ENCODE measurements around the gene CBR1. TPM values are rescaled to one million over a fixed set of nuclear protein-coding genes. Genes with fewer than 3 reads are reported as not detected.

CBR1 gene
- 71.2 TPM for total RNA-seq
- long read RNA-seq, transcript CBR1-201 (3 exons, 1,293 nt) = major isoform, 145 of 148 reads
- long read RNA-seq, partial matches to known transcripts = 0 of 148 reads
- long read RNA-seq, other reads (novel, unspliced or antisense) = 3 of 148 reads

DNA sequence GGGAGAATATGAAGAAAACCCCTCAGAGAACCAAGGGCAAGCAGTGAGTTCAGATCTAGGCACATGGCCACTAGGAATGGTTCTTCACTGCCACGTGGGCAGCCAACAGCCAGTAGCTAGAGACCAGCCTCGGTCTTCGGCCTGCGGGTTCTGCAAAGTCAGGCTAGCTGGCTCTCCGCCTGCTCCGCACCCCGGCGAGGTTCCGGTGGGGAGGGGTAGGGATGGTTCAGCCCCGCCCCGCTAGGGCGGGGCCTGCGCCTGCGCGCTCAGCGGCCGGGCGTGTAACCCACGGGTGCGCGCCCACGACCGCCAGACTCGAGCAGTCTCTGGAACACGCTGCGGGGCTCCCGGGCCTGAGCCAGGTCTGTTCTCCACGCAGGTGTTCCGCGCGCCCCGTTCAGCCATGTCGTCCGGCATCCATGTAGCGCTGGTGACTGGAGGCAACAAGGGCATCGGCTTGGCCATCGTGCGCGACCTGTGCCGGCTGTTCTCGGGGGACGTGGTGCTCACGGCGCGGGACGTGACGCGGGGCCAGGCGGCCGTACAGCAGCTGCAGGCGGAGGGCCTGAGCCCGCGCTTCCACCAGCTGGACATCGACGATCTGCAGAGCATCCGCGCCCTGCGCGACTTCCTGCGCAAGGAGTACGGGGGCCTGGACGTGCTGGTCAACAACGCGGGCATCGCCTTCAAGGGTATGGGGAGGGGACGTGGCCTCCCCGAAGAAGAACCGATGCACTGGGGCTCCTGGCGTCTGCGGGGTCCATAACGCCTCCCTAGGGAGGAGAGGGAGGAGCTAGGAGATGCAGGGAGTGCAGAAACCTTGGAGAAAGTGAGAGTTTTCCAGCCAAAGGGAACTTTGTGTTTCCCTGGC lies at the start of gene CBR1:
Gene CBR1 (plus strand): TSS at position 312 of the 871 bp plus-strand sequence. CDS start 92 bp downstream, at position 404.
- Histone ChIP-seq H3K36me3 (peaks cover 7% of the 10 kb centered on the region), H3K27ac (peak within 1 kb of the TSS; percentile 83), H3K9me3 (no peaks in the 10 kb centered on the region), H3K4me1 (peaks cover 26% of the 10 kb centered on the region), H3K4me3 (peak within 1 kb of the TSS; percentile 85), H3K27me3 (no peaks in the 10 kb centered on the region)
- DNase-seq (peak; percentile 98), ATAC-seq (peak; percentile 99)
- TF ChIP-seq, protein P1, sequence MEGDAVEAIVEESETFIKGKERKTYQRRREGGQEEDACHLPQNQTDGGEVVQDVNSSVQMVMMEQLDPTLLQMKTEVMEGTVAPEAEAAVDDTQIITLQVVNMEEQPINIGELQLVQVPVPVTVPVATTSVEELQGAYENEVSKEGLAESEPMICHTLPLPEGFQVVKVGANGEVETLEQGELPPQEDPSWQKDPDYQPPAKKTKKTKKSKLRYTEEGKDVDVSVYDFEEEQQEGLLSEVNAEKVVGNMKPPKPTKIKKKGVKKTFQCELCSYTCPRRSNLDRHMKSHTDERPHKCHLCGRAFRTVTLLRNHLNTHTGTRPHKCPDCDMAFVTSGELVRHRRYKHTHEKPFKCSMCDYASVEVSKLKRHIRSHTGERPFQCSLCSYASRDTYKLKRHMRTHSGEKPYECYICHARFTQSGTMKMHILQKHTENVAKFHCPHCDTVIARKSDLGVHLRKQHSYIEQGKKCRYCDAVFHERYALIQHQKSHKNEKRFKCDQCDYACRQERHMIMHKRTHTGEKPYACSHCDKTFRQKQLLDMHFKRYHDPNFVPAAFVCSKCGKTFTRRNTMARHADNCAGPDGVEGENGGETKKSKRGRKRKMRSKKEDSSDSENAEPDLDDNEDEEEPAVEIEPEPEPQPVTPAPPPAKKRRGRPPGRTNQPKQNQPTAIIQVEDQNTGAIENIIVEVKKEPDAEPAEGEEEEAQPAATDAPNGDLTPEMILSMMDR (IDR thresholded peaks at IDR 0.05) = no peak
- intact Hi-C loops (cut with DNase I) = no loop called here

DNA sequence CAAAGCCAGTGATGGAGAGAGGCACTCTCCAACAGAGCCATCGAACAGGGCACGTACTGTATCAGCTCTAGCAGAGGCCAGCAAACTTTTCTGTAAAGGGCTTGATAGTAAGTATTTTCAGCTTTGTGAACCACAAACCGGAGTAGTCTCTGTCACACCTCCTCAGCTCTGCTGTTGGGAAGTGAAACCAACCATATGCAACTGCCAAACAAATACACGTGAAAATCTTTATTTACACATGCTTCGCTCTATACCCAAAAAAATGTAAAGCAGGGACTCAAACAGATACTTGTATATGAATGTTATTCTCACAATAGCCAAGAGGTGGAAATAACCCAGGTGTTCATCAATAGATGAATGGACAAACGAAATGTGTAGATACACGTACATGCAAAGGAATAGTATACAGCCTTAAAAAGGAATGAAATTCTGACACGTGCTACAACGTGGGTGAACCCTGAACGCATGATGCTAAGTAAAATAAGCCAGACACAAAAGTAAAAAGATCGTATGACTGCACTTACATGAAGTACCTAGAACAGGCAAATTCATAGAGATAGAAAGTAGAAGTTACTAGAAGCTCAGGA lies 48.5 kb upstream of the CBR1 start:
- no peaks in the 10 kb centered on the region for H3K36me3 ChIP-seq
- H3K27ac ChIP-seq = no peak overlapping the region
- ATAC-seq (no peak), DNase-seq (no peak)
- no peak overlapping the region for H3K4me3 ChIP-seq
- no peaks in the 10 kb centered on the region for H3K9me3 ChIP-seq
- no peaks in the 10 kb centered on the region for H3K4me1 ChIP-seq
- intact Hi-C loops (cut with DNase I) = no loop called here
- H3K27me3 ChIP-seq = no peaks in the 10 kb centered on the region
- TF ChIP-seq, protein P1 (IDR thresholded peaks at IDR 0.05) = no peak

DNA sequence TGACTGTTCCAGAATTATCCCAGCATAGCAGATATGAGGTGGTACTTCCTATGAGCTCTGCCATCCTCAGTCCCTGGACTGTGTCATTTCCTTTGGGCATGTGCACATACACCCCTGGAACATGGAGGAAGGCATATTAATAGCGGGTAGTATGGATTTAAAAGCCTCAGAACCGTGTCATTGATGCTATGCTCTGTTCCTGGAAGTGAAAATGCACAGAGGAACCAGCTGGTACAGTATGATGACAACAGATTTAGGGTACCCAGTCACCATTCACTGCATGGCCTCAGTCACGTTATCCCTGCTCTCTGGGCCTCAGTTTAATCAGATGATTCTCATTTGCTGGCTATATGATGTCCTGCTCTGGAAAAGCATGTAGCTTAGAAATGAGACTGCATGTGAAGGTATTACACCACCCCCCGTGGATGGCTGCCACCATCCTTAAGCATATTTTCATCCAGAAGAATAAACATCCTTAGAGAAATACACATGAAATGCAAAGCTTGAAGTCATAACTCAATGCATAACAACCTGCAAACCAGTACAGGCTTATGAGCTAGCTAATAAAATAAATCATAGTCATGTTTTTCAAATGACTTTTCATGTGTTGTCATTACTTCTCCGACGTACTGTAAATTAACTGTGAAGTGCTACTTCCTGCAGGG lies 47.3 kb upstream of the CBR1 start:
- DNase-seq = no peak
- intact Hi-C loops (cut with DNase I) = no loop called here
- TF ChIP-seq, protein P1 (IDR thresholded peaks at IDR 0.05) = no peak

DNA sequence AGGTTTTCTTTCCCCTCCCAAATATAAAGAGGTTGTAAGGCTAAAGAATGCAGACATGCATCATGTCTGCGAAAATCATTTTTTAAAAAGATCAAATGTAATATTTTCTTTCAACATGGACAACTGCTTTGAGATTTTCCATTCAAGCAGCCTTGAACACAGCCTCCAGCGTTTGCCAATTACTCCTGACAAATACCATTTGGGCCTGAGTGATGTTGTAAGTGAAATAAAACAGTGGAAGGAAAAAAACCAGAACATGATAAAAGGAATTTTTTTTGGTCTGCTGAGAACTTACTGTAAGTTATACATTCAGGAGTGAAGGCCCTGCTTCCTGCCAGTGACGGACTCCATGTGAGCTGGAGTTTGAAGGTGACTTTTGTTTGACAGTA lies 46.7 kb upstream of the CBR1 start:
- H3K27me3 ChIP-seq = no peaks in the 10 kb centered on the region
- intact Hi-C loops (cut with DNase I) = no loop called here
- H3K4me3 ChIP-seq = no peak overlapping the region
- no peaks in the 10 kb centered on the region for H3K4me1 ChIP-seq
- DNase-seq (no peak), ATAC-seq (no peak)
- H3K36me3 ChIP-seq = no peaks in the 10 kb centered on the region
- H3K9me3 ChIP-seq = no peaks in the 10 kb centered on the region
- H3K27ac ChIP-seq = no peak overlapping the region
- TF ChIP-seq, protein P1 (IDR thresholded peaks at IDR 0.05) = no peak

More for the DNA sequence above, 47.3 kb upstream of the CBR1 start:
- ATAC-seq = no peak
- Histone ChIP-seq H3K36me3 (no peaks in the 10 kb centered on the region), H3K9me3 (no peaks in the 10 kb centered on the region), H3K27me3 (no peaks in the 10 kb centered on the region), H3K27ac (no peak overlapping the region), H3K4me3 (no peak overlapping the region), H3K4me1 (no peaks in the 10 kb centered on the region)

DNA sequence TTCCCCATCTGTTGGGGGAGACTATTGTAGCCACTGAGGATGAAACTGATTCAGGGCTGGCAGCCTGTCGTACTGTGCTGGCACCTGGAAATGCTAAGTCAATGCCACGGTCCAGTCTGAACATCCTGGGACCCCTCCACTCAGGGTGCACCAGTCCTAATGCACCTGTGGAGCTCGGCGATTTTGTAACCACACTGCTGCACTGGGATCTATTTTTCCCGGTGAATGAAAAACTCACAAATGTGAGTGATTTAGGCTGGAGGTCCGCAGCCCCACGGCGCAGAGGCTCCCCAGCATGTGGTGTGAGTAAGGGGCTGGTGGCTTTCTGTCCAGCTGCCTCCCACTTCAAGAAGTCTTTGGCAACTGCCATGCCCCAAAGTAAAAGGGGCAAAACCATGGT lies 45.0 kb upstream of the CBR1 start:
- H3K36me3 ChIP-seq = no peaks in the 10 kb centered on the region
- intact Hi-C loops (cut with DNase I) = no loop called here
- H3K9me3 ChIP-seq = no peaks in the 10 kb centered on the region
- H3K4me3 ChIP-seq = no peak overlapping the region
- H3K27me3 ChIP-seq = no peaks in the 10 kb centered on the region
- peaks cover 3% of the 10 kb centered on the region for H3K4me1 ChIP-seq
- H3K27ac ChIP-seq = no peak overlapping the region
- no peak for ATAC-seq
- TF ChIP-seq, protein P1 (IDR thresholded peaks at IDR 0.05) = no peak
- no peak for DNase-seq

Data from upper lobe of right lung (tissue), 1 donor.